GM12864 (cell line): Measurements from ENCODE around the gene TRIM50.
"Not testable (repeated sequence)": the region's sequence is repeated elsewhere in the genome, so short reads cannot be mapped to it uniquely, and the experiment has no call there.

Source experiments
- DNase-seq: peaks from one replicate; pipeline ENCODE4 v3.0.0-alpha.2; 2011; ENCODE audit warnings: low read depth
- H3K4me3 ChIP-seq: 2 replicates; pipeline ENCODE4 v1.5.1; 2011; ENCODE audit warnings: mild to moderate bottlenecking, low read depth, low read length, control low read depth
- TF ChIP-seq, protein P1 (sequence below): IDR thresholded peaks from 2 replicates; pipeline ENCODE4 v1.5.1; 2011; ENCODE audit warnings: low read depth, mild to moderate bottlenecking, moderate library complexity, low read length, control low read depth, inconsistent platforms; ENCODE audit errors: missing control alignments

TRIM50 gene

GRCh38 chr7:73327922-73328321 lies at the start of gene TRIM50, which contains the start of gene FKBP6:
Gene TRIM50 (minus strand): TSS chr7:73328082. CDS start chr7:73324787, 3,295 bp downstream.
Gene FKBP6 (plus strand): TSS chr7:73328161. CDS start chr7:73328429, 268 bp downstream.
- H3K4me3 ChIP-seq = not testable (repeated sequence)

DNA sequence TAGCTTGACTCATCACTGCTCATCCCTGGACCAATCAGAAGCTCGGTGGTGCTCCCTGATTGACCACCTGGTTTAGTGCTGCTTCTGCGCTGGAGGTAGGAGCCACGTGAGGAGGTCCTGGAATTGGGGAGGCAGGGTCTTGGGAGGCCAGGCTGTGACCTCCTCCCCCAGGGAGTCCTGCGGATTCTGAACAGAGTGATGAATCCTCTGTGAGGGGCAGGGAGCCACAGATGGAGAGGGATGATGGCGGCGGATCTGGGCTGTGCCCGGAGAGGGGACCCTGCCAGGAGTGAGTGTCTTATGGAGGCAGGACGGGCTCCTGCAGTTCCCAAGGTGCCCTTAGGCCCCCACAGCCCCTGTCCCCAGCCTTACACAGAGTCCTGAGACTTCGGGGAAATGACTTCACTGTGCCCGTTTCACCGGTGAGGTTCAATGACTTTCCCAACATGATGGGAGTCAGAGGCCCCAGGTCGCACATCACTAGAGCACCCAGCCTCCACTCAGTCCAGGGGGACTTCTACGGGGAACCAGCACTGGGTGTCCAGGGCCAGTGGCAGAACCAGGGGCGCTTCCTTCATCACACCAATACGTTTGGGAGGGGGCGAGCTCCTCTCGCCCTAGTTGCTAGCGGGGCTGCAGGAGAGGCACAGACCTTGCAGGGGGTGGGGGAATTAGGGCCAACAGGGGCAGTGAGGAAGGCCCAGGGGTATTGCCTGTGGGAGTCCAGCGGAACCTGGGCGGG lies 49.0 kb upstream of the TRIM50 start:
- DNase-seq = no peak
- TF ChIP-seq, protein P1, sequence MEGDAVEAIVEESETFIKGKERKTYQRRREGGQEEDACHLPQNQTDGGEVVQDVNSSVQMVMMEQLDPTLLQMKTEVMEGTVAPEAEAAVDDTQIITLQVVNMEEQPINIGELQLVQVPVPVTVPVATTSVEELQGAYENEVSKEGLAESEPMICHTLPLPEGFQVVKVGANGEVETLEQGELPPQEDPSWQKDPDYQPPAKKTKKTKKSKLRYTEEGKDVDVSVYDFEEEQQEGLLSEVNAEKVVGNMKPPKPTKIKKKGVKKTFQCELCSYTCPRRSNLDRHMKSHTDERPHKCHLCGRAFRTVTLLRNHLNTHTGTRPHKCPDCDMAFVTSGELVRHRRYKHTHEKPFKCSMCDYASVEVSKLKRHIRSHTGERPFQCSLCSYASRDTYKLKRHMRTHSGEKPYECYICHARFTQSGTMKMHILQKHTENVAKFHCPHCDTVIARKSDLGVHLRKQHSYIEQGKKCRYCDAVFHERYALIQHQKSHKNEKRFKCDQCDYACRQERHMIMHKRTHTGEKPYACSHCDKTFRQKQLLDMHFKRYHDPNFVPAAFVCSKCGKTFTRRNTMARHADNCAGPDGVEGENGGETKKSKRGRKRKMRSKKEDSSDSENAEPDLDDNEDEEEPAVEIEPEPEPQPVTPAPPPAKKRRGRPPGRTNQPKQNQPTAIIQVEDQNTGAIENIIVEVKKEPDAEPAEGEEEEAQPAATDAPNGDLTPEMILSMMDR = no peak
- H3K4me3 ChIP-seq = no peak overlapping the region

More at GRCh38 chr7:73327922-73328321, at the start of gene TRIM50, which contains the start of gene FKBP6:
- DNase-seq = not testable (repeated sequence)

GRCh38 chr7:73376262-73376661 lies 48.4 kb upstream of the TRIM50 start:
- not testable (repeated sequence) for H3K4me3 ChIP-seq, DNase-seq

DNA sequence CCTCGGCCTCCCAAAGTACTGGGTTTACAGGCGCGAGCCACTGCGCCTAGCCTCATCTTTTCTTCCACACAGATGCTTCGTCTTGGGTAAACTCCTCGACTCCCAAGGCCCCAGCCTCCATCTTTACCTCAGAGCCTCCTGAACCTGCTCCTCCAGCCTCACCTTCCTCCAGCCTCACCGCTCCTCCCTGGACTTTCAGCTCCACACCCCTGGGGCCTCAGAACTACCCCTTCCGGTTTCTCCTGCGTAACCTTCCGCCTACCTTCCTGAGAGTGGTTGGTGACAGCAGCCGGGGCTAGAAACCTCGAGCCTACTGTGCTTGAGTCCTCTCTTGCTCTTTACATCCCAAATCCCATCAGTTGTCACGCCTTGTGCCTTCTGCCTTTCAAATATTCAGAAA lies 45.9 kb upstream of the TRIM50 start:
- TF ChIP-seq, protein P1 = no peak
- no peak overlapping the region for H3K4me3 ChIP-seq
- no peak for DNase-seq

- no peak for DNase-seq
- TF ChIP-seq, protein P1 = no peak
- no peak overlapping the region for H3K4me3 ChIP-seq
Measured at GRCh38 chr7:73369622-73370021, 41.7 kb upstream of the TRIM50 start.

DNA sequence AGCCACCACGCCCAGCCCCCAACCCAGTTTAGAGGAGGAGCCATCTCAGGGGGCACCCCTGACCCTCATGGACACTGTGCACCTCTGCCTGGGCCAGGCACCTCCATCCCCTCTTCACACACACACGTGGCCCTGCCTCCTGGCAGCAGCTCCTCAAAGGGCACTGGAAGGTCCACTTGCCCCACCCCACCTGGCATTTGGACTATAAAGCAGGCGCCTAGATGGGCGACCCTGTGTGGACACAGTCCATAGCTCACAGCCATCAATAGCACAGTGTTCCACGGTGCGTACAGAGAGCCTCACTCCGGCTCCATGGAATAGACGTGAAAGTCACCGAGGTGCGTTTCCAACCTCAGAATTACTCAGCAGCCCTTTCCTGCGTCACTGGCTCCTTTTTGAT lies 41.1 kb upstream of the TRIM50 start:
- no peak overlapping the region for H3K4me3 ChIP-seq
- TF ChIP-seq, protein P1 = no peak
- no peak for DNase-seq

DNA sequence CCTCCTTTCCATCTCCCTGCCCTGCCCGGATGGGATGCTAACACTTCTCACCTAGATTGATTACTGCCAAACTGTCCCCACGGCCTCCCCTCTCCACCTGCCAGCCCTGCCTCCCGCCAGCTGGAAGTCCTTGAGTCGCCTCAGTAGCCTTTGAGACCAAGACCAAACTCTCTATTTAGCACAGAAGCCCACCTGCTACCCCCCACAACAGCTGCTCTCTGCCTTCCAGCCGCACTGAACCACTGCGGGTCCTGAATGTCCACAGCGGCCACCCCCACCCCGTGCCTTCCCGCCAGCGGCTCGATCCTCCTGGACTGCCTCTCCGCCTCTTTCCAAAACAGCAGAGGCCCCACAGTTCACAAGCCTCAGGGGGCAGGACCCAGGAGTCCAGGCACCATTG lies 39.1 kb upstream of the TRIM50 start:
- DNase-seq = no peak
- TF ChIP-seq, protein P1 = no peak
- H3K4me3 ChIP-seq = no peak overlapping the region

DNA sequence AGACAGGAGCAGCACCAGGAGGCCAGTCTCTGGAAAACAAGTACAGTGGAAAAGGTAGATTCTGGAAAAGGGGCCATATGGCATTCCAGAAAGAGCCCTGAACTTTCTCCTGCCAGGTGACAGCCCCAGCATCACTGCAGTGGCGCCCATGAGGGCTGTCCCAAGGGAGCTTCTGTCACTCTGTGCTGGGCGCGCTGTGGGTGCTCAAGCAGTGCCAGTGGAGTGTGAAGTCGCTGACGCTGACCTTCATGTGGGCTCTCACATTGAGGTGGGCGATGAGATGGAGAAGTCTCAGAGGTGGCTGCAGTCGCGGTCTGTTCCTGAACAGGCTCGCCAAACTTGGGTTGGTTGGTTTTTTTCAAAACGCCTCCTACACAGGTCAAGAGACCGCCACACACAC lies 38.2 kb upstream of the TRIM50 start:
- no peak overlapping the region for H3K4me3 ChIP-seq
- TF ChIP-seq, protein P1 = no peak
- no peak for DNase-seq
